DND-41 (cell line): ENCODE data around the gene EPHB2.

Experiments used
- EZH2 ChIP-seq: IDR thresholded peaks from 3 replicates; pipeline ENCODE4 v1.6.1; 2012; ENCODE audit warnings: borderline replicate concordance, low read depth, mild to moderate bottlenecking, moderate library complexity, low read length, inconsistent platforms; ENCODE audit not compliant: severe bottlenecking
- TF ChIP-seq, protein P1 (sequence below): IDR thresholded peaks from 2 replicates; pipeline ENCODE4 v1.5.1; 2012; ENCODE audit warnings: borderline replicate concordance, low read length, moderate library complexity, mild to moderate bottlenecking; ENCODE audit not compliant: poor library complexity, severe bottlenecking; ENCODE audit errors: extremely low read depth

DNA sequence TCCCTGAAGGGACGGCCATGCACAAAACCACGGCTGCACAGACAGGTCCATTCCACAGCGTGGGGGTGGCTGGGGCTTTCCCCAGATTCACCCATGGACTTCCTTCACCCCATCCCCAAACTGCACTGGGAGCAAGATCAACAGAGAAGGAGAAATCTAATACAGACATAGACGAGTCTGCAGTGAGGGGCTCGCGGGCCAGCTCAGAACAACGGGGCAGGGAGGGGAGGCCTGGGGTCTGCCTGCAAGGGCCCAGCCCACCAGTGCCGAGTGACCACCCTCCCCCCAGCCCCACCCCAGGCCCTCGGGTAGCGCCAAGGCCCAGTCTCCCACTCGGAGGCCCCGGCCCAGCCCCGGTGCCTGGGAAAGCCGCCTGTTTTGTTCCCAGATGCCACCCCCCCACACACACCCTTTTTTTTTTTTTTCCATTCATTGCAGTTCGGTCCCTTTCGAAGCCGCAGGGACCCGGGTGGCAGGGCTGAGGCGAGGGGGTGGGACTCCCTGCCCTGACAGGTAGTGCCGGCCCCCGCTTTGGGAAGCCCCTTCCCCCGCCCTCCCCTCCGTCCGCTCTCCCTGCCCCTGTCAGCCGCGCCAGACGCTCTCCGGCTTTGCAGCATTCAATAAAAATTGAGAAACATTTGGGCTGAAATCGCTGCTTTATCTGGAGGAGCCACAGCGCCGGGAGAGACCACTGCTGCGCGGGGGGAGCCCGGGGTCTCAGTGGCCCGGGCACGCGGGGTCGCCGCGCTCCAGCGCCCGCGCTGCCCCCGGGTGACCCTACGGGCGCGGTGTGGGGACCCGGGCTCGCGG is 543 bp upstream of the EPHB2 start:
- TF ChIP-seq, protein P1, sequence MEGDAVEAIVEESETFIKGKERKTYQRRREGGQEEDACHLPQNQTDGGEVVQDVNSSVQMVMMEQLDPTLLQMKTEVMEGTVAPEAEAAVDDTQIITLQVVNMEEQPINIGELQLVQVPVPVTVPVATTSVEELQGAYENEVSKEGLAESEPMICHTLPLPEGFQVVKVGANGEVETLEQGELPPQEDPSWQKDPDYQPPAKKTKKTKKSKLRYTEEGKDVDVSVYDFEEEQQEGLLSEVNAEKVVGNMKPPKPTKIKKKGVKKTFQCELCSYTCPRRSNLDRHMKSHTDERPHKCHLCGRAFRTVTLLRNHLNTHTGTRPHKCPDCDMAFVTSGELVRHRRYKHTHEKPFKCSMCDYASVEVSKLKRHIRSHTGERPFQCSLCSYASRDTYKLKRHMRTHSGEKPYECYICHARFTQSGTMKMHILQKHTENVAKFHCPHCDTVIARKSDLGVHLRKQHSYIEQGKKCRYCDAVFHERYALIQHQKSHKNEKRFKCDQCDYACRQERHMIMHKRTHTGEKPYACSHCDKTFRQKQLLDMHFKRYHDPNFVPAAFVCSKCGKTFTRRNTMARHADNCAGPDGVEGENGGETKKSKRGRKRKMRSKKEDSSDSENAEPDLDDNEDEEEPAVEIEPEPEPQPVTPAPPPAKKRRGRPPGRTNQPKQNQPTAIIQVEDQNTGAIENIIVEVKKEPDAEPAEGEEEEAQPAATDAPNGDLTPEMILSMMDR, result no peak
- no peak for TF ChIP-seq EZH2
